HepG2 (cell line): ENCODE measurements around the gene DCAF4. TPM values are rescaled to one million over a fixed set of nuclear protein-coding genes. Genes with fewer than 3 reads are reported as not detected.

Experiments
- ATAC-seq: fragments of 200-7000 bp; cut with Tn5 transposase; 3 replicates; pipeline ENCODE4 v1.9.1; 2020; ENCODE audit warnings: mild to moderate bottlenecking, moderate library complexity
- BruUV-seq: library from RNA; stranded (reverse); fragments of 400-500 nt; replicated peaks from 2 replicates; lab custom pipeline; 2021; lab: Mats Ljungman, UMichigan
- CTCF ChIA-PET: fragments of 300-600 bp; formaldehyde crosslinking; extraction: SDS; loops from one replicate; lab custom pipeline; 2021; ENCODE audit warnings: low total read pairs, inconsistent platforms, low intra/inter-chr PET ratio; lab: Yijun Ruan, JAX
- POLR2A ChIA-PET: fragments of 350-600 bp; sonication (Branson Sonifier 250); formaldehyde crosslinking; loops from one replicate; lab custom pipeline; 2020; ENCODE audit warnings: antibody characterized with exemption, inconsistent platforms; lab: Yijun Ruan, JAX
- DNase-seq: peaks from one replicate; pipeline ENCODE4 v3.0.0-alpha.2; 2015; ENCODE audit warnings: low spot score
- FAIRE-seq: peaks from 3 replicates; lab custom pipeline; 2011; peaks lifted over from hg19 to GRCh38; lab: Jason Lieb, UNC
- H2AFZ ChIP-seq: one replicate; pipeline ENCODE4 v1.6.1; 2011; ENCODE audit warnings: low read length, inconsistent platforms
- H3K27ac ChIP-seq: fragments of 300-600 bp; 3 replicates; pipeline ENCODE4 v1.8.0; 2011; ENCODE audit warnings: mixed run types, mild to moderate bottlenecking, mixed read lengths, low read length, inconsistent platforms; ENCODE audit not compliant: insufficient read depth; ENCODE audit errors: extremely low read length
- H3K27me3 ChIP-seq, 2 experiments: fragments of 200-600 bp in 1 of 2; 2 replicates in 1 of 2; 3 replicates in 1 of 2; pipeline versions ENCODE4 v1.6.0 to v1.8.0; 2011; ENCODE audit warnings: low read length in 2 of 2, mild to moderate bottlenecking in 2 of 2, moderate library complexity in 2 of 2, inconsistent platforms in 1 of 2; ENCODE audit not compliant: insufficient read depth in 2 of 2, control insufficient read depth in 1 of 2
- H3K36me3 ChIP-seq, 2 experiments: fragments of 200-600 bp in 1 of 2; replicated peaks in 1 of 2; 2 replicates in 1 of 2; 3 replicates in 1 of 2; pipeline versions ENCODE4 v1.5.1 to v1.8.0; 2011; ENCODE audit warnings: low read length in 2 of 2, inconsistent platforms in 1 of 2; ENCODE audit not compliant: insufficient read depth in 2 of 2, control insufficient read depth in 1 of 2
- H3K4me1 ChIP-seq: 2 replicates; pipeline ENCODE4 v1.5.1; 2012; ENCODE audit warnings: low read length, inconsistent platforms; ENCODE audit not compliant: insufficient read depth
- H3K4me2 ChIP-seq: 2 replicates; pipeline ENCODE4 v1.6.0; 2011; ENCODE audit warnings: low read depth, low read length, inconsistent platforms
- H3K4me3 ChIP-seq, 3 experiments: fragments of 200-600 bp in 1 of 3; sonication (generic), shearing (Covaris generic) in 1 of 3; replicated peaks in 1 of 3; 2 replicates each; pipeline ENCODE4 v1.5.1; 2011 to 2016; ENCODE audit warnings: low read length in 3 of 3, inconsistent platforms in 2 of 3, low read depth in 2 of 3, mild to moderate bottlenecking in 2 of 3, control low read depth in 1 of 3, mixed read lengths in 1 of 3; ENCODE audit not compliant: insufficient read depth in 1 of 3
- H3K79me2 ChIP-seq: one replicate; pipeline ENCODE4 v1.6.1; 2011; ENCODE audit warnings: low read length, inconsistent platforms; ENCODE audit not compliant: insufficient read depth
- H3K9ac ChIP-seq: 2 replicates; pipeline ENCODE4 v1.6.0; 2011; ENCODE audit warnings: mild to moderate bottlenecking, low read depth, low read length, inconsistent platforms; ENCODE audit not compliant: insufficient read depth
- H3K9me3 ChIP-seq: 2 replicates; pipeline ENCODE4 v1.5.1; 2012; ENCODE audit warnings: mild to moderate bottlenecking, low read length
- H4K20me1 ChIP-seq: 2 replicates; pipeline ENCODE4 v1.6.0; 2011; ENCODE audit warnings: inconsistent platforms, mild to moderate bottlenecking, low read length, moderate library complexity; ENCODE audit not compliant: insufficient read depth
- AGO1 ChIP-seq: fragments of 200-400 bp; formaldehyde crosslinking; IDR thresholded peaks from 2 replicates; pipeline ENCODE4 v1.6.1; 2017; ENCODE audit warnings: mild to moderate bottlenecking, low read depth, low read length, moderate library complexity; ENCODE audit not compliant: poor library complexity, severe bottlenecking
- BRD4 ChIP-seq: sonication (generic); formaldehyde crosslinking; IDR thresholded peaks from 2 replicates; pipeline ENCODE4 v1.4.0; 2020; ENCODE audit warnings: missing genetic modification reagents
- CAMTA2 ChIP-seq: sonication (generic); formaldehyde crosslinking; IDR thresholded peaks from 2 replicates; pipeline ENCODE4 v1.4.0; 2020; ENCODE audit warnings: mild to moderate bottlenecking, missing genetic modification reagents, borderline replicate concordance
- FOXO4 ChIP-seq: sonication (generic); formaldehyde crosslinking; conservative IDR thresholded peaks from 2 replicates; pipeline ENCODE4 v1.8.1; 2023; ENCODE audit warnings: missing genetic modification reagents
- NR1H2 ChIP-seq: sonication (generic); formaldehyde crosslinking; IDR thresholded peaks from 2 replicates; pipeline ENCODE4 v1.8.1; 2022; ENCODE audit warnings: low read depth, missing genetic modification reagents, borderline replicate concordance
- SKI ChIP-seq: fragments of 450-650 bp; IDR thresholded peaks from one replicate; pipeline ENCODE4 v1.6.1; 2018; ENCODE audit warnings: mild to moderate bottlenecking; ENCODE audit not compliant: partially characterized antibody
- TFDP2 ChIP-seq: sonication (generic); formaldehyde crosslinking; IDR thresholded peaks from 2 replicates; pipeline ENCODE4 v1.4.0; 2020; ENCODE audit warnings: missing genetic modification reagents
- TOPORS ChIP-seq: sonication (generic); formaldehyde crosslinking; IDR thresholded peaks from 2 replicates; pipeline ENCODE4 v1.8.0; 2023; ENCODE audit warnings: mild to moderate bottlenecking, missing genetic modification reagents
- ZIK1 ChIP-seq: sonication (generic); formaldehyde crosslinking; IDR thresholded peaks from 2 replicates; pipeline ENCODE4 v1.5.0; 2020; ENCODE audit warnings: mild to moderate bottlenecking, low read depth, missing genetic modification reagents, borderline replicate concordance
- ZNF10 ChIP-seq: sonication (generic); formaldehyde crosslinking; IDR thresholded peaks from 2 replicates; pipeline ENCODE4 v1.4.0; 2020; ENCODE audit warnings: mild to moderate bottlenecking, low read depth, missing genetic modification reagents, borderline replicate concordance
- ZNF260 ChIP-seq: sonication (generic); formaldehyde crosslinking; IDR thresholded peaks from 2 replicates; pipeline ENCODE4 v1.4.0; 2020; ENCODE audit warnings: missing genetic modification reagents, low read depth, mild to moderate bottlenecking, borderline replicate concordance
- ZNF563 ChIP-seq: sonication (generic); formaldehyde crosslinking; IDR thresholded peaks from 2 replicates; pipeline ENCODE4 v1.8.0; 2022; ENCODE audit warnings: mild to moderate bottlenecking, moderate library complexity, missing genetic modification reagents
- ZNF709 ChIP-seq: sonication (generic); formaldehyde crosslinking; IDR thresholded peaks from 2 replicates; pipeline ENCODE4 v1.5.0; 2020; ENCODE audit warnings: mild to moderate bottlenecking, missing genetic modification reagents
- ZNF773 ChIP-seq: sonication (generic); formaldehyde crosslinking; IDR thresholded peaks from 2 replicates; pipeline ENCODE4 v1.4.0; 2020; ENCODE audit warnings: missing genetic modification reagents, borderline replicate concordance
- WGBS: methylation state at CpG from one replicate; pipeline ENCODE4 v1.1.6; 2017; ENCODE audit warnings: low lambda C conversion rate; 5-methylcytosine and 5-hydroxymethylcytosine counted together
- in situ Hi-C: cut with HindIII; loops from 2 replicates; pipeline ENCODE4 v1.10.0; 2017; ENCODE audit warnings: low pct_unique_long_range_greater_than_20kb; ENCODE audit not compliant: extremely low pct_ligation_motif_present
- intact Hi-C: fragments of 100-400 bp; cut with micrococcal nuclease; formaldehyde crosslinking; loops from one replicate; pipeline ENCODE4 v1.10.0; 2022; ENCODE audit not compliant: unreplicated experiment
- polyA plus RNA-seq, 8 experiments: library from polyadenylated mRNA; depleted of rRNA in 3 of 8; stranded (reverse) in 7 of 8; unstranded in 1 of 8; fragments of >200 nt; fragmentation: Illumina TruSeq in 4 of 8; extraction: Trizol in 4 of 8; gene quantifications; 2 replicates each; pipeline versions ENCODE4 v1.2.1 to v1.2.3, GENCODE V29; 2011 to 2016; ENCODE audit warnings: low read depth in 4 of 8, missing spikeins in 1 of 8, mixed read lengths in 1 of 8; ENCODE audit not compliant: insufficient read depth in 1 of 8
- total RNA-seq, 5 experiments: library from RNA; depleted of rRNA; stranded (reverse); fragments of >200 nt; fragmentation: Illumina TruSeq; extraction: Trizol; gene quantifications; 2 replicates each; pipeline ENCODE4 v1.2.3, GENCODE V29; 2016; ENCODE audit warnings: low read depth in 1 of 5

Gene DCAF4
- total and polyA plus RNA-seq, 2 of the 13 experiments (the other 11 are each of a cell fraction or from before 2014, with no cell fraction given) = 18.8 to 21.1 TPM

GRCh38 chr14:72889366-72889765 lies 36.9 kb upstream of the DCAF4 start:
- H3K9me3 ChIP-seq = no peaks in the 10 kb centered on the region
- in situ Hi-C loops = no loop called here
- H2AFZ ChIP-seq = no peak overlapping the region
- WGBS = 0% methylated on average over 2 of the region's 5 CpGs
- POLR2A ChIA-PET = no interaction called here
- DNase-seq (no peak), ATAC-seq (no peak)
- H3K27me3 ChIP-seq = peaks cover 12 to 36% of the 10 kb centered on the region in 2 experiments
- H3K79me2 ChIP-seq = no peaks in the 10 kb centered on the region
- H3K4me3 ChIP-seq = no peak overlapping the region
- CTCF ChIA-PET = no interaction called here
- H3K27ac ChIP-seq = no peak overlapping the region
- intact Hi-C loops = no loop called here
- TF ChIP-seq ZNF563 (no peak), ZNF709 (no peak), FOXO4 (CRISPR knock-in tag) (no peak), ZNF773 (CRISPR knock-in tag) (no peak), TFDP2 (CRISPR knock-in tag) (no peak), BRD4 (CRISPR knock-in tag) (no peak), CAMTA2 (CRISPR knock-in tag) (no peak), ZNF260 (CRISPR knock-in tag) (no peak), SKI (no peak), AGO1 (no peak), ZIK1 (CRISPR knock-in tag) (no peak), ZNF10 (CRISPR knock-in tag) (no peak), NR1H2 (no peak), TOPORS (no peak)
- TF ChIP-seq, all 625 proteins: peak for 0
- BruUV-seq = no TSS peak
- Histone ChIP-seq H3K4me2 (no peak overlapping the region), H3K4me1 (peaks cover 16% of the 10 kb centered on the region), H3K36me3 (no peaks in the 10 kb centered on the region), H4K20me1 (no peaks in the 10 kb centered on the region), H3K9ac (no peak overlapping the region)
- no peak for FAIRE-seq
